Measurements from ENCODE around the gene LAMP2.

Gene LAMP2

DNA sequence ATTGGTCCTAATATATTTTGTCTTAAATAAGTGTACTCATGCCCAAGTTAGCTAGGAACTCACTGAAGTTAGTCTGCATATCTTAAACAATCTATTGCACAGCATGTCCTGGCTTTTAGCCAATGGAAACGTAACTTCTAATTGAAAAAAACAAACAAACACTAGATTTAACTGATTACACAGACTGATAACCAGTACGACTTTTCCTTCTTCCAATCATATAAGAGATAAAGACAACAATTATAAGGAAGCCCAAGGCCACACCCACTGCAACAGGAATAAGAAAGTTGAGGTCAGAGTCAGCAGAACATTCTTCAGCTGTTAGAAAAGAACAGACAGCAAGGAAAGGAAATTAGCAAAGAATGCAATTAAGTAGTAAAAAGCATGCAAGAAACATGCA lies 40.8 kb downstream of the LAMP2 start:
- no peak for DNase-seq (ENCODE audit: low spot score)
- TF ChIP-seq CTCF (IDR thresholded peaks at IDR 0.05; ENCODE audit: extremely low read depth, missing control alignments), result no peak

GRCh38 chrX:120426599-120426998 lies 42.5 kb downstream of the LAMP2 start:
- DNase-seq (ENCODE audit: low spot score), result no peak

DNA sequence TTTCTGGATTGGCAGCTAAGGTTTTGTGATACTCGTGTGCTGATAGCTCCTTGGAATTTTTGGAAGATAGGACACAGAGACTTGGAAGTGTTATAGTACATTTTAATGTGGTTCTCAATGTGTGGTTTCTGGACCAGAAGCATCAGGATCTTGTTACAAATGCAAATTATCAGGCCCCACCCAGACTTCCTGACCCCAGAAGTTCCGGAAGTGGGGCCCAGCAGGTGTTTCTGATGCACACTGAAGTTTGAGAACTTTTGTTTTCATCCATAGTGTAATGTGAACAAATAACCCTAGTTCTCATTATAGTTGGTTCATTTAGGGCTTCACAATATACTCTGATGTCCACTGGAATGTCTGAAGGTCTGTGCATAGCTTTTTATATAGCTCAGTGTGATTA lies 49.6 kb downstream of the LAMP2 start:
- no peak for DNase-seq (ENCODE audit: low spot score)
- no peak for TF ChIP-seq CTCF (IDR thresholded peaks at IDR 0.05; ENCODE audit: extremely low read depth, missing control alignments)

More at GRCh38 chrX:120426599-120426998, 42.5 kb downstream of the LAMP2 start:
- no peak for TF ChIP-seq CTCF (IDR thresholded peaks at IDR 0.05; ENCODE audit: extremely low read depth, missing control alignments)

DNA sequence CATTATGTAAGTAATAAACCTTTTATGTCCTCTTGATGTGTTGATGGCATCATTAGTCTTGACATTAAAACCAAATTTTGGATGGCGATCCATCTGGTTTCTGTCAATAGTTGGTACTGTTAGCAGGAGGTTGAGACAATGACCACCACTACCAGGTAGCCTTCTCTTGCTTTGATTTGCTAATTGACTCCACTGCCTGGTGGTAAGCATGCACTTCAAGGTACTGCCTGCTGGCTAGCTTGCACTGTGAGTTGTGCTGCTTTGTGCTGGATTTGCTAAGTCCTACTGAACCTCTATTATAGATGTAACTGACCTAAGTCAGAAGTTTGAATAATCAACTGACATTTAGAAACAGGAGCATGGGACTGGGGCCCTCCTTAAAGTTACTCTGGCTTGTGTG lies 60.9 kb downstream of the LAMP2 start:
- DNase-seq (ENCODE audit: low spot score), result no peak
- no peak for TF ChIP-seq CTCF (IDR thresholded peaks at IDR 0.05; ENCODE audit: extremely low read depth, missing control alignments)

GRCh38 chrX:120406638-120407037 lies 62.5 kb downstream of the LAMP2 start:
- TF ChIP-seq CTCF (IDR thresholded peaks at IDR 0.05; ENCODE audit: extremely low read depth, missing control alignments), result no peak
- DNase-seq (ENCODE audit: low spot score), result no peak

GRCh38 chrX:120402369-120402768 lies 66.7 kb downstream of the LAMP2 start:
- TF ChIP-seq CTCF (IDR thresholded peaks at IDR 0.05; ENCODE audit: extremely low read depth, missing control alignments), result no peak
- DNase-seq (ENCODE audit: low spot score), result no peak

- TF ChIP-seq CTCF (IDR thresholded peaks at IDR 0.05; ENCODE audit: extremely low read depth, missing control alignments), result no peak
- no peak for DNase-seq (ENCODE audit: low spot score)
These were observed 67.8 kb downstream of the LAMP2 start for GRCh38 chrX:120401301-120401700.

Data from GM20000 (cell line).